DND-41 (cell line): ENCODE results near the gene HNRNPA1L2.

Source experiments
- EZH2 ChIP-seq: IDR thresholded peaks from 3 replicates; pipeline ENCODE4 v1.6.1; 2012; ENCODE audit warnings: borderline replicate concordance, low read depth, mild to moderate bottlenecking, moderate library complexity, low read length, inconsistent platforms; ENCODE audit not compliant: severe bottlenecking
- TF ChIP-seq, protein P1 (sequence below): IDR thresholded peaks from 2 replicates; pipeline ENCODE4 v1.5.1; 2012; ENCODE audit warnings: borderline replicate concordance, low read length, moderate library complexity, mild to moderate bottlenecking; ENCODE audit not compliant: poor library complexity, severe bottlenecking; ENCODE audit errors: extremely low read depth

DNA sequence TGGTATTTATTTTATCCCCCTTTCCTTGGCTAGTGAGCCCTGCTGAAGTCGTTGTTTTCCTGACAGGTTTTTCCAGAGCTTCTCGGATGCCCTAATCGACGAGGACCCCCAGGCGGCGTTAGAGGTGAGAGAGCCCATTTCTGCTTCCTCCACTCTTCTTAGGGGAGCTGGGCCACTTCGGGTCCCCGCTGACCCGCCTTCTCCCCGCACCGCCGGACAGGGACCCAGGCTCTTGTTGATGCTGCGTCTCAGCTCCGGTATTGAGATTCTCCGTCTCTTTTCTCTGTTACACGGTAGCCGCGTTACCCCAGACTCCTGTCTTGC lies 10.7 kb downstream of the HNRNPA1L2 start:
- TF ChIP-seq, protein P1, sequence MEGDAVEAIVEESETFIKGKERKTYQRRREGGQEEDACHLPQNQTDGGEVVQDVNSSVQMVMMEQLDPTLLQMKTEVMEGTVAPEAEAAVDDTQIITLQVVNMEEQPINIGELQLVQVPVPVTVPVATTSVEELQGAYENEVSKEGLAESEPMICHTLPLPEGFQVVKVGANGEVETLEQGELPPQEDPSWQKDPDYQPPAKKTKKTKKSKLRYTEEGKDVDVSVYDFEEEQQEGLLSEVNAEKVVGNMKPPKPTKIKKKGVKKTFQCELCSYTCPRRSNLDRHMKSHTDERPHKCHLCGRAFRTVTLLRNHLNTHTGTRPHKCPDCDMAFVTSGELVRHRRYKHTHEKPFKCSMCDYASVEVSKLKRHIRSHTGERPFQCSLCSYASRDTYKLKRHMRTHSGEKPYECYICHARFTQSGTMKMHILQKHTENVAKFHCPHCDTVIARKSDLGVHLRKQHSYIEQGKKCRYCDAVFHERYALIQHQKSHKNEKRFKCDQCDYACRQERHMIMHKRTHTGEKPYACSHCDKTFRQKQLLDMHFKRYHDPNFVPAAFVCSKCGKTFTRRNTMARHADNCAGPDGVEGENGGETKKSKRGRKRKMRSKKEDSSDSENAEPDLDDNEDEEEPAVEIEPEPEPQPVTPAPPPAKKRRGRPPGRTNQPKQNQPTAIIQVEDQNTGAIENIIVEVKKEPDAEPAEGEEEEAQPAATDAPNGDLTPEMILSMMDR: no peak
- no peak for TF ChIP-seq EZH2
